Stimulated activated CD4-positive, alpha-beta T cell treated with anti-CD3 and anti-CD28 coated beads, Interleukin-2, amount 100 ng/mL, for 4 hours (primary cell): ENCODE results near the gene TSPAN7.

Experiments used
- DNase-seq: peaks from one replicate; pipeline ENCODE4 v3.0.0-alpha.2; 2020; ENCODE audit warnings: low read depth

Gene TSPAN7

GRCh38 chrX:38694394-38694793 is 133.1 kb downstream of the TSPAN7 start:
- no peak for DNase-seq

- no peak for DNase-seq
These were observed 136.1 kb downstream of the TSPAN7 start for GRCh38 chrX:38697461-38697860.

GRCh38 chrX:38699121-38699520 is 137.8 kb downstream of the TSPAN7 start:
- DNase-seq, result no peak

- no peak for DNase-seq
These were observed 138.4 kb downstream of the TSPAN7 start for GRCh38 chrX:38699696-38700095.

GRCh38 chrX:38701073-38701472 is 139.7 kb downstream of the TSPAN7 start:
- DNase-seq, result no peak

- DNase-seq, result no peak
These were observed 143.0 kb downstream of the TSPAN7 start for GRCh38 chrX:38704146-38704882.

- DNase-seq, result no peak
These were observed 156.5 kb downstream of the TSPAN7 start for GRCh38 chrX:38717871-38718270.

- no peak for DNase-seq
These were observed 157.0 kb downstream of the TSPAN7 start for GRCh38 chrX:38718311-38718710.

GRCh38 chrX:38726612-38727011 is 165.3 kb downstream of the TSPAN7 start:
- DNase-seq, result no peak

GRCh38 chrX:38727668-38728067 is 166.3 kb downstream of the TSPAN7 start:
- no peak for DNase-seq

- no peak for DNase-seq
These were observed 171.5 kb downstream of the TSPAN7 start for GRCh38 chrX:38732866-38733265.
